HEK293T (cell line): Measurements from ENCODE around the gene POLE3.

ENCODE experiments used
- CTCF ChIA-PET: fragments of 350-600 bp; formaldehyde crosslinking; extraction: SDS; loops from one replicate; lab custom pipeline; 2021; ENCODE audit warnings: antibody characterized with exemption, inconsistent platforms; lab: Yijun Ruan, JAX
- POLR2A ChIA-PET: fragments of 350-600 bp; formaldehyde crosslinking; extraction: SDS; loops from one replicate; lab custom pipeline; 2020; ENCODE audit warnings: antibody characterized with exemption, inconsistent platforms; lab: Yijun Ruan, JAX
- DNase-seq: peaks from one replicate; pipeline ENCODE4 v3.0.0; 2012; ENCODE audit warnings: mixed read lengths; ENCODE audit errors: extremely low spot score
- ARNT ChIP-seq: fragments of 450-650 bp; IDR thresholded peaks from 2 replicates; pipeline ENCODE4 v1.6.1; 2017; ENCODE audit warnings: mild to moderate bottlenecking
- BHLHE40 ChIP-seq: fragments of 450-650 bp; IDR thresholded peaks from 2 replicates; pipeline ENCODE4 v1.6.1; 2016; ENCODE audit warnings: mild to moderate bottlenecking, moderate library complexity, borderline replicate concordance
- CTBP1 ChIP-seq: fragments of 450-650 bp; IDR thresholded peaks from 2 replicates; pipeline ENCODE4 v1.6.1; 2016; ENCODE audit warnings: borderline replicate concordance
- ELF4 ChIP-seq: fragments of 450-650 bp; IDR thresholded peaks from 2 replicates; pipeline ENCODE4 v1.6.1; 2017; ENCODE audit warnings: antibody characterized with exemption
- FOXA1 ChIP-seq: fragments of 450-650 bp; IDR thresholded peaks from 2 replicates; pipeline ENCODE4 v1.6.1; 2016; ENCODE audit warnings: mild to moderate bottlenecking
- FOXK2 ChIP-seq: fragments of 450-650 bp; IDR thresholded peaks from 2 replicates; pipeline ENCODE4 v1.6.1; 2016; ENCODE audit warnings: mild to moderate bottlenecking
- FOXM1 ChIP-seq: fragments of 450-650 bp; IDR thresholded peaks from 2 replicates; pipeline ENCODE4 v1.6.1; 2017; ENCODE audit warnings: mild to moderate bottlenecking, borderline replicate concordance
- HDGF ChIP-seq: fragments of 450-650 bp; IDR thresholded peaks from 2 replicates; pipeline ENCODE4 v1.6.1; 2017; ENCODE audit warnings: antibody characterized with exemption, borderline replicate concordance
- L3MBTL2 ChIP-seq: fragments of 450-650 bp; conservative IDR thresholded peaks from 2 replicates; pipeline ENCODE4 v1.6.1; 2016; ENCODE audit warnings: mild to moderate bottlenecking
- LEF1 ChIP-seq: fragments of 450-650 bp; IDR thresholded peaks from 2 replicates; pipeline ENCODE4 v1.6.1; 2017; ENCODE audit warnings: mild to moderate bottlenecking, borderline replicate concordance
- NFRKB ChIP-seq: fragments of 450-650 bp; IDR thresholded peaks from 2 replicates; pipeline ENCODE4 v1.6.1; 2016; ENCODE audit warnings: mild to moderate bottlenecking, moderate library complexity
- PKNOX1 ChIP-seq: fragments of 450-650 bp; IDR thresholded peaks from 2 replicates; pipeline ENCODE4 v1.6.1; 2016
- SP1 ChIP-seq: fragments of 450-650 bp; IDR thresholded peaks from 2 replicates; pipeline ENCODE4 v1.6.1; 2017
- SUZ12 ChIP-seq: fragments of 450-650 bp; IDR thresholded peaks from 2 replicates; pipeline ENCODE4 v1.6.1; 2016; ENCODE audit warnings: mild to moderate bottlenecking
- TARDBP ChIP-seq: fragments of 450-650 bp; IDR thresholded peaks from 2 replicates; pipeline ENCODE4 v1.6.1; 2016
- ZNF384 ChIP-seq: fragments of 450-650 bp; IDR thresholded peaks from 2 replicates; pipeline ENCODE4 v1.6.1; 2016

Gene POLE3

GRCh38 chr9:113399646-113400200, 10.8 kb downstream of the POLE3 start:
- TF ChIP-seq FOXK2 (no peak), HDGF (no peak), CTBP1 (no peak), TARDBP (no peak), NFRKB (no peak), ZNF384 (no peak), LEF1 (no peak), BHLHE40 (no peak), SP1 (no peak), ELF4 (no peak), L3MBTL2 (no peak), ARNT (no peak)
- POLR2A ChIA-PET, result interaction anchor here (1.1 to 3.7 kb wide), 5 partner anchors 10 to 124 kb away, joined by 3 to 33 read pairs (median 7); partner anchors contain the start of genes C9orf43, CDC26, HDHD3 and POLE3
- CTCF ChIA-PET, result interaction anchor here (2.0 kb wide), 1 partner anchor 10 kb away, joined by 9 read pairs; the partner anchor contains the start of genes C9orf43 and POLE3
- no peak for DNase-seq

- no peak for DNase-seq
- TF ChIP-seq ZNF384 (no peak), FOXA1 (no peak), FOXK2 (no peak), FOXM1 (no peak), ARNT (no peak), SUZ12 (no peak), NFRKB (no peak), BHLHE40 (no peak), LEF1 (no peak), L3MBTL2 (no peak), PKNOX1 (no peak), ELF4 (no peak), SP1 (no peak), HDGF (no peak), TARDBP (no peak), CTBP1 (no peak)
- CTCF ChIA-PET, result no interaction called here
- POLR2A ChIA-PET, result interaction anchor here (1.9 to 3.7 kb wide), 2 partner anchors 11 to 123 kb away, joined by 7 to 33 read pairs; partner anchors contain the start of genes C9orf43, CDC26, POLE3 and PRPF4
These were observed 11.7 kb downstream of the POLE3 start for GRCh38 chr9:113398796-113399195.

GRCh38 chr9:113397203-113397631, 13.3 kb downstream of the POLE3 start:
- ChIA-PET POLR2A (interaction anchor here (1.1 kb wide), 1 partner anchor 13 kb away, joined by 3 read pairs; no protein-coding TSS in a partner anchor), CTCF (no interaction called here)

GRCh38 chr9:113395000-113395861, 15.2 kb downstream of the POLE3 start:
- ChIA-PET CTCF (no interaction called here), POLR2A (no interaction called here)
- no peak for DNase-seq
- TF ChIP-seq SP1 (no peak), CTBP1 (no peak), TARDBP (no peak), FOXM1 (no peak), ARNT (no peak), ZNF384 (no peak), FOXK2 (no peak), NFRKB (no peak), PKNOX1 (no peak), SUZ12 (no peak), FOXA1 (no peak), HDGF (no peak)

More at GRCh38 chr9:113397203-113397631, 13.3 kb downstream of the POLE3 start:
- DNase-seq, result no peak
- TF ChIP-seq ELF4 (no peak), FOXM1 (no peak), LEF1 (no peak), BHLHE40 (no peak), ARNT (no peak), PKNOX1 (no peak), FOXA1 (no peak), NFRKB (no peak), FOXK2 (no peak), TARDBP (no peak), HDGF (no peak)

- POLR2A ChIA-PET, result no interaction called here
- DNase-seq, result no peak
- CTCF ChIA-PET, result no interaction called here
- TF ChIP-seq BHLHE40 (no peak), ARNT (no peak), FOXM1 (no peak), L3MBTL2 (no peak), HDGF (no peak), FOXK2 (no peak), NFRKB (no peak), TARDBP (no peak), ZNF384 (no peak), PKNOX1 (no peak), CTBP1 (no peak), ELF4 (no peak), LEF1 (no peak), SUZ12 (no peak), FOXA1 (no peak), SP1 (no peak)
These were observed 17.2 kb downstream of the POLE3 start for GRCh38 chr9:113393281-113393680.
